NCI-H2081 (cell line): Measurements from ENCODE around the gene CPEB1.
"Not testable (repeated sequence)": the region's sequence is repeated elsewhere in the genome, so short reads cannot be mapped to it uniquely, and the experiment has no call there.

Source experiments
- DNase-seq, 2 experiments: peaks; one replicate each; lab custom pipeline; 2025; lab: John Stamatoyannopoulos, UW

CPEB1 gene

GRCh38 chr15:82545002-82545401, 102.2 kb downstream of the CPEB1 start:
- no peak for DNase-seq

DNA sequence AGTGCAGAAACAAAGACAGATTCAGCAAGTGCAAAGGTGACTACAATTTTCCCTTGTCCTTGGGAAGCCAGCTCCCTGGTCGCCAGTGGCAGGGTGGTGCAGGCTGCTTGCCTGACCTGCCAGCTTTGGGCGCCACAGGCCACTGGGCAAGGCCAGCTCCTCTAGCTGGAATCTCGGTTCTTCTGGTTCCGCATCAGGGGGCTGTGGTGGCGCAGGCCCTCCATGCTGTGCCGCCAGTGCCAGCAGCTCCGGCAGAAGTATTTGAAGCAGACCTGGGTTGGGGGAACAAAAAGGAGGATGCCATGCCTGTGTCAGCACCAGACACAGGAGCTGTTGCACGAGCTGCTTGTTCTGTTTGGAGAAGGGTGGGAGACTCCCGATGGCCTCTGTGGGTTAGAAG, 102.7 kb downstream of the CPEB1 start:
- no peak for DNase-seq

- DNase-seq = no peak
Observed at GRCh38 chr15:82543160-82543559, 104.0 kb downstream of the CPEB1 start.

- DNase-seq = no peak
Observed at GRCh38 chr15:82540984-82541431, 106.2 kb downstream of the CPEB1 start.

- DNase-seq = no peak
Observed at GRCh38 chr15:82540055-82540983, 106.8 kb downstream of the CPEB1 start, which contains the start of gene RPS17. Gene RPS17, minus strand, starts transcription at chr15:82540457. Its CDS starts 29 bp downstream, at chr15:82540428.

- no peak for DNase-seq
Observed at GRCh38 chr15:82539691-82540054, 107.5 kb downstream of the CPEB1 start.

- DNase-seq = no peak
Observed at GRCh38 chr15:82538961-82539690, 108.0 kb downstream of the CPEB1 start.

DNA sequence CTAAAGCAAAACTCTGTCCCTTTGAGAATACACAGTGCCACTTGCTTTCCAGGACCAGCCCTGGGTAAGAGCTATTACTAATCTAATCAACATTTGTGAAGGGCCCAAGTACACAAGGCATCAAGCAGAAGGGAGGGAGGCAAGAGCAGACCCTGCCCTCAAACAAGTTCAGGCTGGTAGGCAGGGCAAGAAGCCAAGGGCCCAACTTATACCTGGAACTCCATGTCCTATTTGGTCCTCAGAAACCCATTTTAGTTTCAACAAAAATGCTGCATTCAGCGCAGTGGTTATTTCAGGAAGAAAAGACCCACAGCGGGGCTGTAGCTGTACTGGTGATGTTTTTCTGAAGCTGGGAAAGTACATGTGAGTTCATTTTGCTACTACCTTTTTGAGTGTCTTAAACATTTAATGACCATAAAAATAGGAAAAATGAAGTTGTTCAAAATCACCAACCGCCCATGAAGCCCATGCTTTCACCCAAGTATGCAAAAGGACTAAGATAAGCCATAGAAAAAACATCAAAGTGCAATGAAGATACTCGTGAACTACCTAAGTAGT, 109.7 kb downstream of the CPEB1 start:
- DNase-seq = no peak

DNA sequence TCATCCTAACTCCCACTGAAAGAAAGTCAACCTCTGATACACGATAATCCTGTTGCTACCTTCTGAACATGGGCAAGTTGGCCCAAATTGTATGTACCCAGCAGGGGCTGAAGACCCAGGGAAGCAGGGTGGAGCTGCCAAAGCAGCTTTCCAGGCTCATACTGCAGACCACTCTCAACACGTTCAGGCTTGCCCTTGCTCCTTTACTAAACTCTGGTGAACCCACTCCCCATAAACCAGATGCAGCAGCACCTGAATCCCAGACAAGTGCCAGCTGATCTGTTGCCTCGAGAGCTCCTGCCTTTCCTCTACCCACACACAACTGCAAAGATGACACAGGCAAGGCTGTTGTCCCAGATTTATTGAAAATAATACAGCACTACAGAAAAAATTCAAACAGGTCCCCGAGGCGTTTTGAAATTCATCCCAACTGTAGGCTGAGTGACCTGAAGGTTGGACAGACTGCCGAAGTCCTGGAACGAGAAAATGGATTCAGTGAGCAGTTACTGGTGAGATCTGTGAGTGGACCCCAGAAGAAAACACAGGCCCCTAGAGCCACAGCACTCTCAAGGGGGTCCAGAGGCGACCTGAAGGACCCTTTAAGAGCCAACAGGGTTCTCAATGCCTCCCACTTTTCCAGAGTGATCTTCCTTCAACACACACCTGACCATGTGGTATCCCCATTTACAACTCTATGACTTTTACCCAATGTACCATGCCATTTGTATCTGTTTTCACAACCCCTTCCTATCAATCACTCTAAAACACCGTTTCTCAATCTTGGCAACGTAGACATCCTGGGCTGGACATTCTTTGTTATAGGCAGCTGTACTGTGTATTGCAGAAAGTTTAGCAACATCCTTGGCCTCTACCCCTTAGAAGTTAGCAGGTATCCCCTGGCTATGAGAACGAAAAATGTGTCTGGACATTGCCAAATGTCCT, 110.5 kb downstream of the CPEB1 start:
- no peak for DNase-seq

GRCh38 chr15:82535566-82536408, 111.4 kb downstream of the CPEB1 start:
- DNase-seq = no peak

DNA sequence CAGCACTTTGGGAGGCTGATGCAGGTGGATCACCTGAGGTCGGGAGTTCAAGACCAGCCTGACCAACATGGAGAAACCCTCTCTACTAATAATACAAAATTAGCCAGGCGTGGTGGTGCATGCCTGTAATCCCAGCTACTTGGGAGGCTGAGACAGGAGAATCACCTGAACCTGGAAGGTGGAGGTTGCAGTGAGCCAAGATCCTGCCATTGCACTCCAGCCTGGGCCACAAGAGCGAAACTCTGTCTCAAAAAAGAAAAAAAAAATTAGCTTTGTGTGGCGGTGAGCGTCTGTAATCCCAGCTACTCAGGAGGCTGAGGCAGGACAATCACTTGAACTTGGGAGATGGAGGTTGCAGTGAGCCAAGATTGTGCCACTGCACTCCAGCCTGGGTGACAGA, 112.0 kb downstream of the CPEB1 start:
- not testable (repeated sequence) for DNase-seq

- not testable (repeated sequence) for DNase-seq
Observed at GRCh38 chr15:82534457-82534861, 112.7 kb downstream of the CPEB1 start.

GRCh38 chr15:82533801-82534200, 113.4 kb downstream of the CPEB1 start:
- DNase-seq = no peak

- no peak for DNase-seq
Observed at GRCh38 chr15:82532991-82533481, 114.1 kb downstream of the CPEB1 start.

DNA sequence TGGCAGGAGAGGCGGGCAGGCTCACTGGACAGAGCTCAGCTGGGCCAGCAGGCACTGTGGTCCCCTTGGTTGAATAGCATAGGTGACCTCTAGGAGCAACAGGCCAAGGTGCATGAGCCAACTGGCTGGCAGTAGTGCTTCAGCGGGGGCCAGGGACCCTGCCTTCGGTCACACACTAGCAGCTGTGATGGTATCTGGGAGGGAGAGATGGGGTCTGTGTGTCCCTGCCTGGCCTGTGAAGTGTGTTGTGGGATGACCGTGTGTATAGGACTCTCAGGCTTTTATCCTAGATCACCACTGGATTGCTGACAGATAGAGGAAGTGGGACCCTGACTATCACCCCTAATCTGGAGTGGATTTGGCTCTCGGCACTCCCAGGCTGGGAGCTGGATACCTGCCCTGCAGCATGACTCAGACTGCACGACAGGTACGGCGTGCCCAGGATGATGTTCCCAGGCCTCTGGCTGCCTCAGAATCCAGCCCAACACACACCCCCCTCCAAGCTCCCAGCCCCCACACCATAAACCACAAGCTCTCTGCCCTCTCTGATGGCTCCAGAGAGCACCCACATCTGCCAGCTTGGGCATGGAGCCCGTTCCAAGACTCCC, 114.7 kb downstream of the CPEB1 start:
- DNase-seq = no peak

DNA sequence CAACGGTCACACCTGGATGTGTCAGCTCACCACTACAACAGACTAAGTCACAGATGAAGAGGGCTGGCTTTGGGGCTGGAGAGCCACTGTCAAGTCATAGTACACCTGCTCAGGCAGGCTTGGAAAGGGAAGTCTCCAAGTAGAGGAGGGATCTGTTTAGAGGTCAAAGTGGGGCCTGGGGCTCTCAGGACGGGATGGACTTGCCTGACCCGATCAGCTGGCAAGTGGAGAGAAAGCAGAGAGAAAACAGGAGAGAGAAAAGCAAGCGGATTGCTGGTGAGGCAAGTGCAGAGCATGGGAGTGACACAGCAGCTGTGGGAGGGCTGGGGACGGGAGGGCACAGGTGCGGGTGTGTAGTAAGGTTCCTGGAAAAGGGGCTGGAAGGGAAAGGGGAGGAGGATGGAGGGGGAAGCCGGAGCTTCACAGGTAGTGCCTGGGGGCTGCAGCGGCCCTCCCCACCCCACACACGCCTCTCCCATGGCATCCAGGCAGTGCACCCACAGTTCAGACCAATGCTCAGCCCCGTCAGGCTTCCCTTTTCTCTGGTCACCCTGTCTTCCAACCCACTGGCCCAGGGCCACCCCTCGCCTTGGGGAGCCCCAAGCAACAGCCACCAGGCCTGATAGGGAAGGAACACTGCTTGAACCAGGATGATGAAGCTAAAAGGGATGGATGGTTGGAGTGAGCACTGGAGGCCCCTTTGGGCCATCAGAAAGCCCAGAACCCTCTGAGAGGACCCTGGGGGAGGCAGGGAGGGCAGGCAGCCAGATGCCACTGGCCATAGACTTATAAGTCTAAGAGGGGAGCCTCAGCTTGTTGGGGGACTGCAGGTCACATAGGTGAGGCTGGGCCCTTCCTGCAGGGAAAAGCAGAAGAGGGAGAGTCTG, 115.4 kb downstream of the CPEB1 start:
- DNase-seq = no peak

DNA sequence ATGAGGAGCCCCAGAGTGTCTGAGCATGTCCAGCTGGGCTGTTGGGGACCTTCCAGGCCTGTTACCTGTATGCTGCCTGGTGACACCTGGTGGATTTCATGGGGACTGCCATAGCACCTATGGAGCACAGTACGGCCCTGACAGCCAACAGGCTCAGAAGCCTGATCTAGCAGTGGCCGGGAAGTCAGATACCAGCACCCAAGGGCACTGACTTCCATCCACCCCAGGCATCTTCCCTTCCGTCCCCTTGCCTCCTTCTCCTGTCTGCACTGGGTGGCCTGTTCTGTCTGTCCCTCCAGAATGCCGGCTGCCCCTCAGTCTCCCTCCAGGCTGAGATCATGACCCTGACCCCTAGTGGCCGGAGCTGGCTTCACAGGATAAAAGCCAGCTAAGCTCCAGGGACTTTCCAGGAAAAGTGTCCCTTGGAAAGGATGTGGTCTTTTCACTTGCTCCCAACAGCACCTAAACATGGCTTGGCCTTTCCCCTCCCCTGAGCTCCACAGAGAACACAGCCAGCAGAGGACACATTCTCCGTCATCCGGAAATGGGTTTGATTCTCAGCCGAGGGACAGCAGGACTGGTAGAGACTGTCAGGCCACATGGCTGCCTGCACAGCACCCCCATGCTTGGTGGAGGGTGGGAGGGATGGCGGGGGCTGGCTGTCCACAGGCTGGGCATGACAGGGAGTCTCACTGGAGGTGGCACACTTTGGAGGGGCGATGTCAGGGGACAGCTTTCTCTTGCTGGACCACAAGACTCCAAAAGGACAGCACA, 116.4 kb downstream of the CPEB1 start:
- DNase-seq = no peak

DNA sequence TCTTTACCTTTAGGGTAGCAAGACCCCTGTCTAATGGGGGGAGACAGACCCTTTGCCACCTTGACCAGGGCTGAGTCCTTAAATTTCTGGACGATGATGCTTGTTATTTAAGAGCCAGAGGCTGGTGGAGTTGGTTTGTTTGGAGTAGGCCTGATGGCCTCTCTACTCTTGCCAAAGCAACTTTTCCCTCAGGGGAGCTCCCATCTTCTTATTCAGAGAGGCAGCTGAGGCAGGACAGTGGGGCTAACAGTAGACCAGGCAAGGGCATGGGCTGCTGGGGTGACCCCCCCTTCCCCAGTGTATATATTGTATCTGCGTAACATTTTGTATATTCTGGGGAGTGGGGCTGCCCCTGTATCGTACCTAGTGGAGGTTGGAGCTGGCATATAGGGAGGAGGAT, 117.2 kb downstream of the CPEB1 start:
- DNase-seq = no peak
